ENCODE measurements around the gene FHIT. TPM values are rescaled to one million over a fixed set of nuclear protein-coding genes. Genes with fewer than 3 reads are reported as not detected.

The FHIT gene
- total and polyA plus RNA-seq, 4 donors, result 2.1 to 14.7 (median 6.6) TPM

DNA sequence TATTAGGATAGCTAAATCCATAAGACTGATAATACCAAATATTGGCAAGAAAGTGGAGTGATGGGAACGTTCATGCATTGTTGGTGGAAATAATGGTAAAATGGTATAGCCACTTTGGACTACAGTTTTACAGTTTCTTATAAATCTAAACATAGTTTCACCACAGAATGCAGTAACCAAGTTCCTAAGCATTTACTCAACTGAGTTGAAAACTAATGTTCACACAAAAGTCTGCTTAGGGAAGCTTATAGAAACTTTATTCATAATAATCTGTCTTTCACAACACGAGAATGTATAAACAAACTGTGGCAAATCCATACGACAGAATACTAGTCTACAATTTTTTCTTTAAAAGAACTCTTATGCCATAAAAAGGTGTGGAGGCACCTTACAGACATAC lies 969.3 kb downstream of the FHIT start:
- WGBS, result 86% methylated on average over 3 of the region's 3 CpGs
- H3K36me3 ChIP-seq (ENCODE audit: control insufficient read depth in 4 of 4, insufficient read depth in 3 of 4, low read depth in 1 of 4, low read length in 3 of 4), result no peaks in the 10 kb centered on the region
- H3K9me3 ChIP-seq (ENCODE audit: control insufficient read depth in 4 of 4, low read length in 3 of 4), result no peaks in the 10 kb centered on the region
- H3K27ac ChIP-seq (ENCODE audit: low read depth in 1 of 2, low read length in 2 of 2), result no peak overlapping the region
- TF ChIP-seq HNF4A (conservative IDR thresholded peaks at IDR 0.05) (no peak), JUND (IDR thresholded peaks at IDR 0.05) (no peak), RAD21 (IDR thresholded peaks at IDR 0.05) (no peak), EGR1 (IDR thresholded peaks at IDR 0.05; ENCODE audit: low read depth in 2 of 2) (no peak), FOXA1 (IDR thresholded peaks at IDR 0.05) (no peak), RXRA (IDR thresholded peaks at IDR 0.05) (no peak)
- TF ChIP-seq, protein P1, sequence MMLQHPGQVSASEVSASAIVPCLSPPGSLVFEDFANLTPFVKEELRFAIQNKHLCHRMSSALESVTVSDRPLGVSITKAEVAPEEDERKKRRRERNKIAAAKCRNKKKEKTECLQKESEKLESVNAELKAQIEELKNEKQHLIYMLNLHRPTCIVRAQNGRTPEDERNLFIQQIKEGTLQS (IDR thresholded peaks at IDR 0.05), result no peak
- TF ChIP-seq, protein P2, sequence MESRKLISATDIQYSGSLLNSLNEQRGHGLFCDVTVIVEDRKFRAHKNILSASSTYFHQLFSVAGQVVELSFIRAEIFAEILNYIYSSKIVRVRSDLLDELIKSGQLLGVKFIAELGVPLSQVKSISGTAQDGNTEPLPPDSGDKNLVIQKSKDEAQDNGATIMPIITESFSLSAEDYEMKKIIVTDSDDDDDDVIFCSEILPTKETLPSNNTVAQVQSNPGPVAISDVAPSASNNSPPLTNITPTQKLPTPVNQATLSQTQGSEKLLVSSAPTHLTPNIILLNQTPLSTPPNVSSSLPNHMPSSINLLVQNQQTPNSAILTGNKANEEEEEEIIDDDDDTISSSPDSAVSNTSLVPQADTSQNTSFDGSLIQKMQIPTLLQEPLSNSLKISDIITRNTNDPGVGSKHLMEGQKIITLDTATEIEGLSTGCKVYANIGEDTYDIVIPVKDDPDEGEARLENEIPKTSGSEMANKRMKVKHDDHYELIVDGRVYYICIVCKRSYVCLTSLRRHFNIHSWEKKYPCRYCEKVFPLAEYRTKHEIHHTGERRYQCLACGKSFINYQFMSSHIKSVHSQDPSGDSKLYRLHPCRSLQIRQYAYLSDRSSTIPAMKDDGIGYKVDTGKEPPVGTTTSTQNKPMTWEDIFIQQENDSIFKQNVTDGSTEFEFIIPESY (IDR thresholded peaks at IDR 0.05), result no peak
- H3K27me3 ChIP-seq (ENCODE audit: control insufficient read depth in 4 of 4, insufficient read depth in 4 of 4, low read length in 3 of 4), result no peaks in the 10 kb centered on the region
- no peaks in the 10 kb centered on the region for H3K4me1 ChIP-seq (ENCODE audit: control insufficient read depth in 4 of 4, insufficient read depth in 4 of 4, low read length in 3 of 4)
- H3K4me3 ChIP-seq (ENCODE audit: low read depth in 1 of 3, low read length in 3 of 3), result no peak overlapping the region
- no peak for DNase-seq (ENCODE audit: low spot score)
- H3K9ac ChIP-seq (ENCODE audit: low read depth in 1 of 2, low read length in 2 of 2), result no peak overlapping the region

DNA sequence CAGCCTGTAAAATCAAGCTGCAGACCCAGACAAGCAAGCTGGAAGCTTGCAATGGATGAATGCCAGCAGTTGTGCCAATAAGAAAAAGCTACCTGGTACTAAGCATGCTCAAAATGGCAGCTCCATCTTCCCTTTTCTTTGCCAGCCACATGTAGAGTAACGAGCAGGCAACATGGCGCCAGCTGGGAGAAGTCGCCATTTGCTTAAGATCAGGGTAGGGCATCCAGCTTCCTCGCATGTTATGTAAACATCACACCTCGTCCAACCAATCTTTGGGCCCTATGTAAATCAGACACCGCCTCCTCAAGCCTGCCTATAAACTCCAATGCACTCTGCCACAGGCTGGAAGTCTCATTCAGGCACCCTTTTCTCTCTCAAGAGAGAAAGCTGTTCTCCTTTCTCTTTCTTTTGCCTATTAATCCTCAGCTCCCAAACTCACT lies 973.9 kb downstream of the FHIT start:
- no peak for DNase-seq (ENCODE audit: low spot score)
- H3K27ac ChIP-seq (ENCODE audit: low read depth in 1 of 2, low read length in 2 of 2), result no peak overlapping the region
- no peaks in the 10 kb centered on the region for H3K27me3 ChIP-seq (ENCODE audit: control insufficient read depth in 4 of 4, insufficient read depth in 4 of 4, low read length in 3 of 4)
- H3K4me1 ChIP-seq (ENCODE audit: control insufficient read depth in 4 of 4, insufficient read depth in 4 of 4, low read length in 3 of 4), result no peaks in the 10 kb centered on the region
- H3K9me3 ChIP-seq (ENCODE audit: control insufficient read depth in 4 of 4, low read length in 3 of 4), result no peaks in the 10 kb centered on the region
- H3K36me3 ChIP-seq (ENCODE audit: control insufficient read depth in 4 of 4, insufficient read depth in 3 of 4, low read depth in 1 of 4, low read length in 3 of 4), result no peaks in the 10 kb centered on the region
- H3K4me3 ChIP-seq (ENCODE audit: low read depth in 1 of 3, low read length in 3 of 3), result no peak overlapping the region
- H3K9ac ChIP-seq (ENCODE audit: low read depth in 1 of 2, low read length in 2 of 2), result no peak overlapping the region
- WGBS, result 93% methylated on average over 6 of the region's 6 CpGs
- TF ChIP-seq EGR1 (IDR thresholded peaks at IDR 0.05; ENCODE audit: low read depth in 2 of 2) (no peak), SP1 (IDR thresholded peaks at IDR 0.05) (no peak), RAD21 (IDR thresholded peaks at IDR 0.05) (no peak), FOXA1 (IDR thresholded peaks at IDR 0.05) (no peak), HNF4A (conservative IDR thresholded peaks at IDR 0.05) (no peak), FOXA2 (IDR thresholded peaks at IDR 0.05) (no peak), JUND (IDR thresholded peaks at IDR 0.05) (no peak), YY1 (IDR thresholded peaks at IDR 0.05) (no peak)
- TF ChIP-seq, protein P3, sequence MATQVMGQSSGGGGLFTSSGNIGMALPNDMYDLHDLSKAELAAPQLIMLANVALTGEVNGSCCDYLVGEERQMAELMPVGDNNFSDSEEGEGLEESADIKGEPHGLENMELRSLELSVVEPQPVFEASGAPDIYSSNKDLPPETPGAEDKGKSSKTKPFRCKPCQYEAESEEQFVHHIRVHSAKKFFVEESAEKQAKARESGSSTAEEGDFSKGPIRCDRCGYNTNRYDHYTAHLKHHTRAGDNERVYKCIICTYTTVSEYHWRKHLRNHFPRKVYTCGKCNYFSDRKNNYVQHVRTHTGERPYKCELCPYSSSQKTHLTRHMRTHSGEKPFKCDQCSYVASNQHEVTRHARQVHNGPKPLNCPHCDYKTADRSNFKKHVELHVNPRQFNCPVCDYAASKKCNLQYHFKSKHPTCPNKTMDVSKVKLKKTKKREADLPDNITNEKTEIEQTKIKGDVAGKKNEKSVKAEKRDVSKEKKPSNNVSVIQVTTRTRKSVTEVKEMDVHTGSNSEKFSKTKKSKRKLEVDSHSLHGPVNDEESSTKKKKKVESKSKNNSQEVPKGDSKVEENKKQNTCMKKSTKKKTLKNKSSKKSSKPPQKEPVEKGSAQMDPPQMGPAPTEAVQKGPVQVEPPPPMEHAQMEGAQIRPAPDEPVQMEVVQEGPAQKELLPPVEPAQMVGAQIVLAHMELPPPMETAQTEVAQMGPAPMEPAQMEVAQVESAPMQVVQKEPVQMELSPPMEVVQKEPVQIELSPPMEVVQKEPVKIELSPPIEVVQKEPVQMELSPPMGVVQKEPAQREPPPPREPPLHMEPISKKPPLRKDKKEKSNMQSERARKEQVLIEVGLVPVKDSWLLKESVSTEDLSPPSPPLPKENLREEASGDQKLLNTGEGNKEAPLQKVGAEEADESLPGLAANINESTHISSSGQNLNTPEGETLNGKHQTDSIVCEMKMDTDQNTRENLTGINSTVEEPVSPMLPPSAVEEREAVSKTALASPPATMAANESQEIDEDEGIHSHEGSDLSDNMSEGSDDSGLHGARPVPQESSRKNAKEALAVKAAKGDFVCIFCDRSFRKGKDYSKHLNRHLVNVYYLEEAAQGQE (IDR thresholded peaks at IDR 0.05), result no peak
- TF ChIP-seq, protein P2 (IDR thresholded peaks at IDR 0.05), result no peak
- TF ChIP-seq, protein P4, sequence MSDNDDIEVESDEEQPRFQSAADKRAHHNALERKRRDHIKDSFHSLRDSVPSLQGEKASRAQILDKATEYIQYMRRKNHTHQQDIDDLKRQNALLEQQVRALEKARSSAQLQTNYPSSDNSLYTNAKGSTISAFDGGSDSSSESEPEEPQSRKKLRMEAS (IDR thresholded peaks at IDR 0.05), result no peak

Measured in liver (tissue), 9 donors.